ENCODE data around the gene TNIK.

Gene TNIK

GRCh38 chr3:171138027-171138426, 322.2 kb downstream of the TNIK start:
- Histone ChIP-seq H3K9me2 (ENCODE audit: low read depth, low read length) (no peaks in the 10 kb centered on the region), H3K9ac (ENCODE audit: low read length) (no peak overlapping the region), H3K4me1 (ENCODE audit: insufficient read depth, low read length, severe bottlenecking) (no peaks in the 10 kb centered on the region), H3K36me3 (ENCODE audit: insufficient read depth, low read length) (no peaks in the 10 kb centered on the region), H3K9me3 (ENCODE audit: low read length) (no peaks in the 10 kb centered on the region), H2AFZ (ENCODE audit: low read length) (no peak overlapping the region), H3K27me3 (ENCODE audit: insufficient read depth, low read length) (no peaks in the 10 kb centered on the region), H3K27ac (ENCODE audit: low read depth, low read length, poor library complexity, severe bottlenecking) (no peak overlapping the region), H3F3A (ENCODE audit: insufficient read depth, low read length) (no peaks in the 10 kb centered on the region), H3K4me3 (ENCODE audit: low read depth, low read length, poor library complexity, severe bottlenecking) (no peak overlapping the region), H4K20me1 (ENCODE audit: insufficient read depth, low read length) (no peaks in the 10 kb centered on the region), H3K4me2 (ENCODE audit: low read length) (no peak overlapping the region), H3K79me2 (ENCODE audit: insufficient read depth, low read length) (no peaks in the 10 kb centered on the region)
- no peak for TF ChIP-seq EZH2 (IDR thresholded peaks at IDR 0.05; ENCODE audit: borderline replicate concordance, low read length)
- no peak for TF ChIP-seq CTCF (IDR thresholded peaks at IDR 0.05; ENCODE audit: low read length)

GRCh38 chr3:171135549-171135948, 324.7 kb downstream of the TNIK start:
- TF ChIP-seq EZH2 (IDR thresholded peaks at IDR 0.05; ENCODE audit: borderline replicate concordance, low read length) = no peak
- no peak for TF ChIP-seq CTCF (IDR thresholded peaks at IDR 0.05; ENCODE audit: low read length)
- Histone ChIP-seq H3K79me2 (ENCODE audit: insufficient read depth, low read length) (no peaks in the 10 kb centered on the region), H3K9me3 (ENCODE audit: low read length) (no peaks in the 10 kb centered on the region), H3K4me3 (ENCODE audit: low read depth, low read length, poor library complexity, severe bottlenecking) (no peak overlapping the region), H3F3A (ENCODE audit: insufficient read depth, low read length) (no peaks in the 10 kb centered on the region), H3K4me1 (ENCODE audit: insufficient read depth, low read length, severe bottlenecking) (no peaks in the 10 kb centered on the region), H3K36me3 (ENCODE audit: insufficient read depth, low read length) (no peaks in the 10 kb centered on the region), H3K9ac (ENCODE audit: low read length) (no peak overlapping the region), H2AFZ (ENCODE audit: low read length) (no peak overlapping the region), H3K4me2 (ENCODE audit: low read length) (no peak overlapping the region), H3K9me2 (ENCODE audit: low read depth, low read length) (no peaks in the 10 kb centered on the region), H3K27me3 (ENCODE audit: insufficient read depth, low read length) (no peaks in the 10 kb centered on the region), H3K27ac (ENCODE audit: low read depth, low read length, poor library complexity, severe bottlenecking) (no peak overlapping the region), H4K20me1 (ENCODE audit: insufficient read depth, low read length) (no peaks in the 10 kb centered on the region)

GRCh38 chr3:171133796-171134569, 326.2 kb downstream of the TNIK start:
- Histone ChIP-seq H2AFZ (ENCODE audit: low read length) (no peak overlapping the region), H3K9me2 (ENCODE audit: low read depth, low read length) (no peaks in the 10 kb centered on the region), H3K79me2 (ENCODE audit: insufficient read depth, low read length) (no peaks in the 10 kb centered on the region), H3K27ac (ENCODE audit: low read depth, low read length, poor library complexity, severe bottlenecking) (no peak overlapping the region), H3K27me3 (ENCODE audit: insufficient read depth, low read length) (no peaks in the 10 kb centered on the region), H3K4me1 (ENCODE audit: insufficient read depth, low read length, severe bottlenecking) (no peaks in the 10 kb centered on the region), H3F3A (ENCODE audit: insufficient read depth, low read length) (no peaks in the 10 kb centered on the region), H4K20me1 (ENCODE audit: insufficient read depth, low read length) (no peaks in the 10 kb centered on the region), H3K4me3 (ENCODE audit: low read depth, low read length, poor library complexity, severe bottlenecking) (no peak overlapping the region), H3K9me3 (ENCODE audit: low read length) (no peaks in the 10 kb centered on the region), H3K4me2 (ENCODE audit: low read length) (no peak overlapping the region), H3K36me3 (ENCODE audit: insufficient read depth, low read length) (no peaks in the 10 kb centered on the region), H3K9ac (ENCODE audit: low read length) (no peak overlapping the region)
- TF ChIP-seq CTCF (IDR thresholded peaks at IDR 0.05; ENCODE audit: low read length) (no peak), EZH2 (IDR thresholded peaks at IDR 0.05; ENCODE audit: borderline replicate concordance, low read length) (no peak)

Data from OCI-LY1 (cell line).